HCT116 (cell line): Measurements from ENCODE around the gene DOCK4. TPM values are rescaled to one million over a fixed set of nuclear protein-coding genes. Genes with fewer than 3 reads are reported as not detected.

Experiments used
- ATAC-seq: fragments of 200-7000 bp; cut with Tn5 transposase; 2 replicates; pipeline ENCODE4 v1.9.1; 2020; ENCODE audit warnings: mild to moderate bottlenecking, moderate library complexity
- BruUV-seq: library from RNA; stranded (reverse); fragments of 400-500 nt; replicated peaks from 2 replicates; lab custom pipeline; 2021; lab: Mats Ljungman, UMichigan
- CTCF ChIA-PET: fragments of 300-600 bp; sonication (Branson Sonifier 250); formaldehyde crosslinking; loops from one replicate; lab custom pipeline; 2021; ENCODE audit warnings: antibody characterized with exemption; lab: Charles Lee
- POLR2A ChIA-PET: fragments of 300-600, 350-600 bp; sonication (Branson Sonifier 250); formaldehyde crosslinking; loops from one replicate; lab custom pipeline; 2021; ENCODE audit warnings: antibody characterized with exemption; lab: Charles Lee
- RAD21 ChIA-PET, 2 experiments: fragments of 300-600 bp; sonication (Branson Sonifier 250); formaldehyde crosslinking; loops; one replicate each; lab custom pipeline; 2023; ENCODE audit warnings: low total read pairs in 2 of 2; ENCODE audit not compliant: uncharacterized antibody in 2 of 2, unreplicated experiment in 2 of 2, low non-redundant PET in 1 of 2; lab: Charles Lee
- DNase-seq: peaks from one replicate; pipeline ENCODE4 v3.0.0-alpha.2; 2010; ENCODE audit warnings: low read depth, low spot score
- H2AFZ ChIP-seq: fragments of 200-600 bp; shearing (Covaris generic), sonication (generic); 2 replicates; pipeline ENCODE4 v1.6.1; 2017; ENCODE audit warnings: low read depth, mixed run types, mixed read lengths, antibody characterized with exemption, low read length; ENCODE audit not compliant: poor library complexity, severe bottlenecking
- H3K27ac ChIP-seq: 2 replicates; pipeline ENCODE4 v1.5.1; 2012; ENCODE audit warnings: low read depth, low read length
- H3K27me3 ChIP-seq: fragments of 200-600 bp; sonication (generic); 2 replicates; pipeline ENCODE4 v1.6.1; 2016; ENCODE audit warnings: mixed run types, low read length, mixed read lengths; ENCODE audit not compliant: insufficient read depth
- H3K36me3 ChIP-seq, 2 experiments: fragments of 200-500 bp in 1 of 2; fragments of 200-600 bp in 1 of 2; sonication (Bioruptor generic) in 1 of 2; sonication (generic) in 1 of 2; 2 replicates each; pipeline versions ENCODE4 v1.5.1 to v1.6.1; 2014 to 2016; ENCODE audit warnings: low read length in 2 of 2, inconsistent platforms in 1 of 2, mixed read lengths in 1 of 2, mixed run types in 1 of 2; ENCODE audit not compliant: insufficient read depth in 2 of 2, control insufficient read depth in 1 of 2
- H3K4me1 ChIP-seq, 2 experiments: fragments of 200-600 bp in 1 of 2; sonication (generic) in 1 of 2; 2 replicates each; pipeline versions ENCODE4 v1.5.1 to v1.6.1; 2012 to 2017; ENCODE audit warnings: low read length in 2 of 2, inconsistent platforms in 1 of 2, mild to moderate bottlenecking in 1 of 2, mixed read lengths in 1 of 2, mixed run types in 1 of 2, moderate library complexity in 1 of 2; ENCODE audit not compliant: insufficient read depth in 2 of 2, control insufficient read depth in 1 of 2
- H3K4me2 ChIP-seq: fragments of 200-600 bp; sonication (generic); 2 replicates; pipeline ENCODE4 v1.6.1; 2017; ENCODE audit warnings: mixed run types, low read length, mixed read lengths
- H3K4me3 ChIP-seq, 2 experiments: fragments of 200-600 bp in 1 of 2; sonication (generic) in 1 of 2; replicated peaks in 1 of 2; 2 replicates each; pipeline ENCODE4 v1.5.1; 2011 to 2016; ENCODE audit warnings: low read length in 2 of 2, control low read depth in 1 of 2, low read depth in 1 of 2, mild to moderate bottlenecking in 1 of 2, mixed read lengths in 1 of 2, mixed run types in 1 of 2
- H3K79me2 ChIP-seq: fragments of 200-600 bp; sonication (generic); 2 replicates; pipeline ENCODE4 v1.6.1; 2017; ENCODE audit warnings: mild to moderate bottlenecking, mixed run types, low read length, moderate library complexity, mixed read lengths; ENCODE audit not compliant: insufficient read depth
- H3K9ac ChIP-seq: fragments of 200-600 bp; sonication (generic); 2 replicates; pipeline ENCODE4 v1.6.1; 2016; ENCODE audit warnings: low read length, mixed read lengths
- H3K9me2 ChIP-seq: fragments of 200-600 bp; sonication (generic), shearing (Covaris generic); 2 replicates; pipeline ENCODE4 v1.6.1; 2017; ENCODE audit warnings: mixed run types, mild to moderate bottlenecking, moderate library complexity; ENCODE audit not compliant: insufficient read depth
- H3K9me3 ChIP-seq, 2 experiments: fragments of 200-500 bp in 1 of 2; fragments of 200-600 bp in 1 of 2; sonication (Bioruptor generic) in 1 of 2; sonication (generic) in 1 of 2; 2 replicates each; pipeline ENCODE4 v1.6.1; 2014 to 2017; ENCODE audit warnings: low read length in 2 of 2, mixed read lengths in 2 of 2, inconsistent platforms in 1 of 2, low read depth in 1 of 2, mild to moderate bottlenecking in 1 of 2, mixed run types in 1 of 2, moderate library complexity in 1 of 2; ENCODE audit not compliant: control insufficient read depth in 1 of 2, insufficient read depth in 1 of 2
- H4K20me1 ChIP-seq: fragments of 200-600 bp; sonication (generic), shearing (Covaris generic); 2 replicates; pipeline ENCODE4 v1.6.1; 2017; ENCODE audit warnings: mixed run types, mild to moderate bottlenecking, moderate library complexity; ENCODE audit not compliant: insufficient read depth
- CBX3 ChIP-seq: IDR thresholded peaks from 2 replicates; pipeline ENCODE4 v1.6.1; 2012; ENCODE audit warnings: low read depth
- CEBPB ChIP-seq: IDR thresholded peaks from 2 replicates; pipeline ENCODE4 v1.6.1; 2012; ENCODE audit warnings: low read depth
- ELF1 ChIP-seq: IDR thresholded peaks from 2 replicates; pipeline ENCODE4 v1.6.1; 2012; ENCODE audit warnings: low read depth, borderline replicate concordance
- EZH2 ChIP-seq: fragments of 200-600 bp; sonication (generic); IDR thresholded peaks from 2 replicates; pipeline ENCODE4 v1.6.1; 2017; ENCODE audit warnings: antibody characterized with exemption, mixed run types
- FOSL1 ChIP-seq: IDR thresholded peaks from 2 replicates; pipeline ENCODE4 v1.6.1; 2012; ENCODE audit warnings: low read depth
- JUND ChIP-seq: IDR thresholded peaks from 2 replicates; pipeline ENCODE4 v1.6.1; 2012
- MAX ChIP-seq: IDR thresholded peaks from 2 replicates; pipeline ENCODE4 v1.6.1; 2012
- POLR2A ChIP-seq: IDR thresholded peaks from 2 replicates; pipeline ENCODE4 v1.7.0; 2011; ENCODE audit warnings: borderline replicate concordance; ENCODE audit not compliant: insufficient read depth, insufficient read length; ENCODE audit errors: extremely low read depth
- SIN3A ChIP-seq: IDR thresholded peaks from 2 replicates; pipeline ENCODE4 v1.6.1; 2012; ENCODE audit warnings: low read depth
- SRF ChIP-seq: IDR thresholded peaks from 2 replicates; pipeline ENCODE4 v1.6.1; 2012; ENCODE audit warnings: low read depth
- TCF7L2 ChIP-seq: IDR thresholded peaks from 2 replicates; pipeline ENCODE4 v1.7.0; 2011; ENCODE audit warnings: borderline replicate concordance, inconsistent platforms; ENCODE audit not compliant: insufficient read depth, insufficient read length; ENCODE audit errors: extremely low read depth
- YY1 ChIP-seq: IDR thresholded peaks from 2 replicates; pipeline ENCODE4 v1.6.1; 2011; ENCODE audit warnings: low read length, low read depth, moderate library complexity, mild to moderate bottlenecking; ENCODE audit not compliant: insufficient replicate concordance; ENCODE audit errors: extremely low read depth
- ZFX ChIP-seq: fragments of 450-650 bp; IDR thresholded peaks from 2 replicates; pipeline ENCODE4 v1.6.1; 2017
- ZNF274 ChIP-seq: fragments of 200-500 bp; sonication (Bioruptor generic); IDR thresholded peaks from 2 replicates; pipeline ENCODE4 v1.6.1; 2014; ENCODE audit warnings: mild to moderate bottlenecking, low read depth, low read length, inconsistent platforms
- intact Hi-C: fragments of 100-400 bp; cut with micrococcal nuclease; formaldehyde crosslinking; loops from 2 replicates; pipeline ENCODE4 v1.10.0; 2022
- total RNA-seq: library from RNA; stranded (reverse); gene quantifications from one replicate; pipeline ENCODE4 v1.2.1, GENCODE V29; 2021; ENCODE audit not compliant: unreplicated experiment
- TF ChIP-seq, protein P1 (sequence below): IDR thresholded peaks from 2 replicates; pipeline ENCODE4 v1.6.1; 2011; ENCODE audit warnings: mild to moderate bottlenecking, low read length, moderate library complexity; ENCODE audit not compliant: insufficient replicate concordance; ENCODE audit errors: extremely low read depth

DOCK4 gene
- total RNA-seq, 1 experiment from 2014 or later = 2.2 TPM

GRCh38 chr7:112082306-112082705, 123.9 kb downstream of the DOCK4 start:
- CTCF ChIA-PET = no interaction called here
- no TSS peak for BruUV-seq

More at GRCh38 chr7:112082306-112082705, 123.9 kb downstream of the DOCK4 start:
- Histone ChIP-seq H3K27me3 (no peaks in the 10 kb centered on the region), H3K27ac (no peak overlapping the region), H3K4me2 (no peak overlapping the region), H3K9me2 (no peaks in the 10 kb centered on the region), H4K20me1 (no peaks in the 10 kb centered on the region), H3K4me3 (no peak overlapping the region), H3K4me1 (peaks cover 0 to 6% of the 10 kb centered on the region in 2 experiments; a peak in 2 of 4 replicates), H3K36me3 (no peaks in the 10 kb centered on the region), H3K79me2 (no peaks in the 10 kb centered on the region), H3K9me3 (no peaks in the 10 kb centered on the region), H3K9ac (no peak overlapping the region), H2AFZ (no peak overlapping the region)
- intact Hi-C loops = loop anchor here (5.0 kb wide), 1 partner anchor 330 kb away; no protein-coding TSS in a partner anchor
- DNase-seq = no peak
- ATAC-seq = no peak
- ChIA-PET RAD21 (no interaction called here), POLR2A (no interaction called here)
- TF ChIP-seq MAX = no peak
- no peak for TF ChIP-seq SRF
- TF ChIP-seq ZFX = no peak
- TF ChIP-seq POLR2A = no peak
- TF ChIP-seq EZH2 = no peak
- TF ChIP-seq FOSL1 = no peak
- no peak for TF ChIP-seq ZNF274
- no peak for TF ChIP-seq YY1
- TF ChIP-seq SIN3A = no peak
- TF ChIP-seq, protein P1, sequence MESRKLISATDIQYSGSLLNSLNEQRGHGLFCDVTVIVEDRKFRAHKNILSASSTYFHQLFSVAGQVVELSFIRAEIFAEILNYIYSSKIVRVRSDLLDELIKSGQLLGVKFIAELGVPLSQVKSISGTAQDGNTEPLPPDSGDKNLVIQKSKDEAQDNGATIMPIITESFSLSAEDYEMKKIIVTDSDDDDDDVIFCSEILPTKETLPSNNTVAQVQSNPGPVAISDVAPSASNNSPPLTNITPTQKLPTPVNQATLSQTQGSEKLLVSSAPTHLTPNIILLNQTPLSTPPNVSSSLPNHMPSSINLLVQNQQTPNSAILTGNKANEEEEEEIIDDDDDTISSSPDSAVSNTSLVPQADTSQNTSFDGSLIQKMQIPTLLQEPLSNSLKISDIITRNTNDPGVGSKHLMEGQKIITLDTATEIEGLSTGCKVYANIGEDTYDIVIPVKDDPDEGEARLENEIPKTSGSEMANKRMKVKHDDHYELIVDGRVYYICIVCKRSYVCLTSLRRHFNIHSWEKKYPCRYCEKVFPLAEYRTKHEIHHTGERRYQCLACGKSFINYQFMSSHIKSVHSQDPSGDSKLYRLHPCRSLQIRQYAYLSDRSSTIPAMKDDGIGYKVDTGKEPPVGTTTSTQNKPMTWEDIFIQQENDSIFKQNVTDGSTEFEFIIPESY = no peak
- no peak for TF ChIP-seq CBX3
- TF ChIP-seq JUND = no peak
- no peak for TF ChIP-seq TCF7L2
- no peak for TF ChIP-seq ELF1
- no peak for TF ChIP-seq CEBPB
